ENCODE measurements around the gene CRTC2. TPM values are rescaled to one million over a fixed set of nuclear protein-coding genes. Genes with fewer than 3 reads are reported as not detected.

Gene CRTC2
- total RNA-seq, 1 experiment from 2014 or later = 33.8 TPM

DNA sequence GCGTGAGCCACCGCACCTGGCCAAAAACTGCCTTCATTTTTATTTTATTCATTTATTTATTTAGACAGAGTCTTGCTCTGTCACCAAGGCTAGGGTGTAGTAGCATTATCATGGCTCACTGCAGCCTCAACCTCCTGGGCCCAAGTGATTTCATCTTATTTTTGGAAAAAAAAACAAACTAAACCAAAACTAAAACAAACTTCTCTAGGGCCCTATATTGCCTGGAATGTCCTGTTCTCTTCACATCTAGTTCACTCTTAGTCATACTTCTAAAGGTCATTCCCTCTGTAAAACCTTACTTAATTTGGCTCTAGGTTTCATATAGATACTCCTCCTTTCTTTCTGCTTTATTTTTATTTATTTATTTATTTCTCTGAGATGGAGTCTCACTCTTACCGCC lies 47.7 kb upstream of the CRTC2 start:
- no peak for DNase-seq (ENCODE audit: low read depth, low spot score)
- no peak overlapping the region for H3K27ac ChIP-seq (ENCODE audit: low read depth, low read length)

More for the DNA sequence above, 47.7 kb upstream of the CRTC2 start:
- Histone ChIP-seq H3K36me3 (ENCODE audit: control insufficient read depth in 1 of 2, insufficient read depth in 2 of 2, low read length in 2 of 2) (no peaks in the 10 kb centered on the region), H2AFZ (ENCODE audit: low read depth, low read length, poor library complexity, severe bottlenecking) (no peak overlapping the region), H3K9me2 (ENCODE audit: insufficient read depth) (no peaks in the 10 kb centered on the region), H3K9me3 (ENCODE audit: control insufficient read depth in 1 of 2, insufficient read depth in 1 of 2, low read depth in 1 of 2, low read length in 2 of 2) (no peaks in the 10 kb centered on the region), H3K27me3 (ENCODE audit: insufficient read depth, low read length) (no peaks in the 10 kb centered on the region), H3K9ac (ENCODE audit: low read length) (no peak overlapping the region), H4K20me1 (ENCODE audit: insufficient read depth) (no peaks in the 10 kb centered on the region), H3K4me1 (ENCODE audit: control insufficient read depth in 1 of 2, insufficient read depth in 2 of 2, low read length in 2 of 2) (peaks cover 7 to 16% of the 10 kb centered on the region in 2 experiments), H3K79me2 (ENCODE audit: insufficient read depth, low read length) (no peaks in the 10 kb centered on the region), H3K4me3 (replicated peaks in 1 of 2; ENCODE audit: low read depth in 1 of 2, low read length in 2 of 2) (no peak overlapping the region), H3K4me2 (ENCODE audit: low read length) (no peak overlapping the region)
- ChIA-PET CTCF (no interaction called here), RAD21 (ENCODE audit: low non-redundant PET in 1 of 2, low total read pairs in 2 of 2, uncharacterized antibody in 2 of 2, unreplicated experiment in 2 of 2) (no interaction called here), POLR2A (interaction anchor here (1.1 kb wide), 1 partner anchor 16 kb away, joined by 5 read pairs; no protein-coding TSS in a partner anchor)
- intact Hi-C loops (cut with micrococcal nuclease) = no loop called here
- no TSS peak for BruUV-seq (replicated peaks)
- no peak for ATAC-seq
- TF ChIP-seq, protein P1, sequence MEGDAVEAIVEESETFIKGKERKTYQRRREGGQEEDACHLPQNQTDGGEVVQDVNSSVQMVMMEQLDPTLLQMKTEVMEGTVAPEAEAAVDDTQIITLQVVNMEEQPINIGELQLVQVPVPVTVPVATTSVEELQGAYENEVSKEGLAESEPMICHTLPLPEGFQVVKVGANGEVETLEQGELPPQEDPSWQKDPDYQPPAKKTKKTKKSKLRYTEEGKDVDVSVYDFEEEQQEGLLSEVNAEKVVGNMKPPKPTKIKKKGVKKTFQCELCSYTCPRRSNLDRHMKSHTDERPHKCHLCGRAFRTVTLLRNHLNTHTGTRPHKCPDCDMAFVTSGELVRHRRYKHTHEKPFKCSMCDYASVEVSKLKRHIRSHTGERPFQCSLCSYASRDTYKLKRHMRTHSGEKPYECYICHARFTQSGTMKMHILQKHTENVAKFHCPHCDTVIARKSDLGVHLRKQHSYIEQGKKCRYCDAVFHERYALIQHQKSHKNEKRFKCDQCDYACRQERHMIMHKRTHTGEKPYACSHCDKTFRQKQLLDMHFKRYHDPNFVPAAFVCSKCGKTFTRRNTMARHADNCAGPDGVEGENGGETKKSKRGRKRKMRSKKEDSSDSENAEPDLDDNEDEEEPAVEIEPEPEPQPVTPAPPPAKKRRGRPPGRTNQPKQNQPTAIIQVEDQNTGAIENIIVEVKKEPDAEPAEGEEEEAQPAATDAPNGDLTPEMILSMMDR (IDR thresholded peaks at IDR 0.05 in 2 of 3, conservative IDR thresholded peaks at IDR 0.05 in 1 of 3; ENCODE audit: borderline replicate concordance in 1 of 3, insufficient read depth in 1 of 3, low read depth in 2 of 3, low read length in 2 of 3) = no peak
- TF ChIP-seq, protein P2, sequence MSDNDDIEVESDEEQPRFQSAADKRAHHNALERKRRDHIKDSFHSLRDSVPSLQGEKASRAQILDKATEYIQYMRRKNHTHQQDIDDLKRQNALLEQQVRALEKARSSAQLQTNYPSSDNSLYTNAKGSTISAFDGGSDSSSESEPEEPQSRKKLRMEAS (IDR thresholded peaks at IDR 0.05) = no peak
- TF ChIP-seq, protein P3, sequence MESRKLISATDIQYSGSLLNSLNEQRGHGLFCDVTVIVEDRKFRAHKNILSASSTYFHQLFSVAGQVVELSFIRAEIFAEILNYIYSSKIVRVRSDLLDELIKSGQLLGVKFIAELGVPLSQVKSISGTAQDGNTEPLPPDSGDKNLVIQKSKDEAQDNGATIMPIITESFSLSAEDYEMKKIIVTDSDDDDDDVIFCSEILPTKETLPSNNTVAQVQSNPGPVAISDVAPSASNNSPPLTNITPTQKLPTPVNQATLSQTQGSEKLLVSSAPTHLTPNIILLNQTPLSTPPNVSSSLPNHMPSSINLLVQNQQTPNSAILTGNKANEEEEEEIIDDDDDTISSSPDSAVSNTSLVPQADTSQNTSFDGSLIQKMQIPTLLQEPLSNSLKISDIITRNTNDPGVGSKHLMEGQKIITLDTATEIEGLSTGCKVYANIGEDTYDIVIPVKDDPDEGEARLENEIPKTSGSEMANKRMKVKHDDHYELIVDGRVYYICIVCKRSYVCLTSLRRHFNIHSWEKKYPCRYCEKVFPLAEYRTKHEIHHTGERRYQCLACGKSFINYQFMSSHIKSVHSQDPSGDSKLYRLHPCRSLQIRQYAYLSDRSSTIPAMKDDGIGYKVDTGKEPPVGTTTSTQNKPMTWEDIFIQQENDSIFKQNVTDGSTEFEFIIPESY (IDR thresholded peaks at IDR 0.05; ENCODE audit: extremely low read depth, insufficient replicate concordance, low read length) = no peak
